Glutamatergic neuron (in vitro differentiated cells): Measurements from ENCODE around the gene DAB2. TPM values are rescaled to one million over a fixed set of nuclear protein-coding genes. Genes with fewer than 3 reads are reported as not detected.

Experiments
- DNase-seq: peaks from one replicate; pipeline ENCODE4 v3.0.0; 2022
- H3K27ac Mint-ChIP-seq: one replicate; pipeline ENCODE4 v1.8.0; 2020; ENCODE audit warnings: mild to moderate bottlenecking, mixed read lengths, inconsistent platforms; ENCODE audit not compliant: unreplicated experiment
- H3K27me3 Mint-ChIP-seq: one replicate; pipeline ENCODE4 v1.8.0; 2020; ENCODE audit warnings: mild to moderate bottlenecking, moderate library complexity, mixed read lengths, inconsistent platforms; ENCODE audit not compliant: unreplicated experiment
- H3K36me3 Mint-ChIP-seq: one replicate; pipeline ENCODE4 v1.8.0; 2020; ENCODE audit warnings: mild to moderate bottlenecking, mixed read lengths, inconsistent platforms; ENCODE audit not compliant: unreplicated experiment
- H3K4me1 Mint-ChIP-seq: one replicate; pipeline ENCODE4 v1.8.0; 2020; ENCODE audit warnings: mild to moderate bottlenecking, low read depth, mixed read lengths, inconsistent platforms; ENCODE audit not compliant: unreplicated experiment
- H3K4me3 Mint-ChIP-seq: one replicate; pipeline ENCODE4 v1.8.0; 2020; ENCODE audit warnings: mild to moderate bottlenecking, mixed read lengths, inconsistent platforms; ENCODE audit not compliant: unreplicated experiment
- H3K9me3 Mint-ChIP-seq: one replicate; pipeline ENCODE4 v1.8.0; 2020; ENCODE audit warnings: mild to moderate bottlenecking, moderate library complexity, mixed read lengths, inconsistent platforms; ENCODE audit not compliant: unreplicated experiment
- total RNA-seq: library from RNA; stranded (reverse); fragmentation: NEBNext Ultra II Directional; extraction: Animal tissue kit (Norgen Biotek cat#: 25700); gene quantifications from one replicate; pipeline ENCODE4 v1.2.1, GENCODE V29; 2021; ENCODE audit not compliant: unreplicated experiment
- TF ChIP-seq, protein P1 (sequence below): fragments of 200-600 bp; sonication (generic); IDR thresholded peaks from one replicate; pipeline ENCODE4 v1.5.0; 2021; ENCODE audit not compliant: partially characterized antibody, unreplicated experiment

Gene DAB2
- total RNA-seq, 1 donor from 2014 or later = 1.4 TPM

- no peak overlapping the region for H3K4me3 Mint-ChIP-seq
- TF ChIP-seq, protein P1, sequence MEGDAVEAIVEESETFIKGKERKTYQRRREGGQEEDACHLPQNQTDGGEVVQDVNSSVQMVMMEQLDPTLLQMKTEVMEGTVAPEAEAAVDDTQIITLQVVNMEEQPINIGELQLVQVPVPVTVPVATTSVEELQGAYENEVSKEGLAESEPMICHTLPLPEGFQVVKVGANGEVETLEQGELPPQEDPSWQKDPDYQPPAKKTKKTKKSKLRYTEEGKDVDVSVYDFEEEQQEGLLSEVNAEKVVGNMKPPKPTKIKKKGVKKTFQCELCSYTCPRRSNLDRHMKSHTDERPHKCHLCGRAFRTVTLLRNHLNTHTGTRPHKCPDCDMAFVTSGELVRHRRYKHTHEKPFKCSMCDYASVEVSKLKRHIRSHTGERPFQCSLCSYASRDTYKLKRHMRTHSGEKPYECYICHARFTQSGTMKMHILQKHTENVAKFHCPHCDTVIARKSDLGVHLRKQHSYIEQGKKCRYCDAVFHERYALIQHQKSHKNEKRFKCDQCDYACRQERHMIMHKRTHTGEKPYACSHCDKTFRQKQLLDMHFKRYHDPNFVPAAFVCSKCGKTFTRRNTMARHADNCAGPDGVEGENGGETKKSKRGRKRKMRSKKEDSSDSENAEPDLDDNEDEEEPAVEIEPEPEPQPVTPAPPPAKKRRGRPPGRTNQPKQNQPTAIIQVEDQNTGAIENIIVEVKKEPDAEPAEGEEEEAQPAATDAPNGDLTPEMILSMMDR = no peak
- no peak overlapping the region for H3K27ac Mint-ChIP-seq
- H3K36me3 Mint-ChIP-seq = no peaks in the 10 kb centered on the region
- no peaks in the 10 kb centered on the region for H3K4me1 Mint-ChIP-seq
- no peak for DNase-seq
- no peaks in the 10 kb centered on the region for H3K27me3 Mint-ChIP-seq
- no peaks in the 10 kb centered on the region for H3K9me3 Mint-ChIP-seq
These were observed 45.1 kb upstream of the DAB2 start for GRCh38 chr5:39469777-39470415.

DNA sequence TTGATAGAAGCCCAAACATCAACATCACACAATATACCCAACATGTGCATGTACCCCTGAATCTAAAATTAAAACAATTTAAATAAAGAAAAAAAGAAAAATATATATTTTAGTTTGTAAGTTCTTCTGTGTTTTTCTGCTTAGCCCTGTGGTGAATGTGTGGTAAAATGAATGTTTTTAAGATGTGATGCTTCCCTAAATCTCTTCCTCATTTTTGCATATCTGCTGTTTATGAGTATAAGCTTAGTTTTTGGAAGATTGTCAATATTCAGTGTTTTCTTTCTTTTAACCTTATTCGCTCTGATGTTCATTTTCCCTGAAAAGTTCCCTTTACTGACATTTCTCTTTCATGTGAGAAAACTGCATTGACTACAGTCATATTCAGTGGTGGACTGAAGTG lies 44.4 kb upstream of the DAB2 start:
- no peaks in the 10 kb centered on the region for H3K27me3 Mint-ChIP-seq
- no peak for DNase-seq
- no peaks in the 10 kb centered on the region for H3K9me3 Mint-ChIP-seq
- no peak overlapping the region for H3K27ac Mint-ChIP-seq
- no peaks in the 10 kb centered on the region for H3K4me1 Mint-ChIP-seq
- H3K36me3 Mint-ChIP-seq = no peaks in the 10 kb centered on the region
- H3K4me3 Mint-ChIP-seq = no peak overlapping the region
- TF ChIP-seq, protein P1 = no peak

- DNase-seq = no peak
- Mint-ChIP-seq H3K9me3 (no peaks in the 10 kb centered on the region), H3K4me1 (no peaks in the 10 kb centered on the region), H3K27ac (no peak overlapping the region), H3K27me3 (no peaks in the 10 kb centered on the region), H3K4me3 (no peak overlapping the region), H3K36me3 (no peaks in the 10 kb centered on the region)
- TF ChIP-seq, protein P1 = no peak
These were observed 42.1 kb upstream of the DAB2 start for GRCh38 chr5:39466846-39467245.

DNA sequence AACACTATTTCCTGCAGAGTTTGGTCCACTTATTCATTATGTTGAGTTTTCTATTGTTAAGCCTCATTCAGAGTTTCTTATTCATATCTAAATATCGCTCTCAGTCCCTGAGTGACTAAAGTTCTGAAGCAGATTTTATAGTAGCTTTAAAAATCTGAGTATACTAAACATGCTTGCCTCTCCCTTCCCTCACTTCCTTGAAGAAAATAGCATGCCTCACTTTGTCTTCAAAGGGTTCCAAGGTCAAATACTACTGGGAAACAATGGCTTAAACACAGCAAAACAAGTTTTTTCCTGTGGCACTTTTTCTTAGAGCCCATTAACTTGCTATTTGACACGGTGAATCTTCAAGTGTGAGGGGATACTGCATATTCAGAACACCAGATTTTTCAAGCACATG lies 41.1 kb upstream of the DAB2 start:
- no peak for DNase-seq
- no peaks in the 10 kb centered on the region for H3K36me3 Mint-ChIP-seq
- H3K4me1 Mint-ChIP-seq = no peaks in the 10 kb centered on the region
- TF ChIP-seq, protein P1 = no peak
- no peaks in the 10 kb centered on the region for H3K27me3 Mint-ChIP-seq
- no peak overlapping the region for H3K27ac Mint-ChIP-seq
- H3K9me3 Mint-ChIP-seq = no peaks in the 10 kb centered on the region
- no peak overlapping the region for H3K4me3 Mint-ChIP-seq

GRCh38 chr5:39465097-39465496 lies 40.3 kb upstream of the DAB2 start:
- Mint-ChIP-seq H3K4me1 (no peaks in the 10 kb centered on the region), H3K36me3 (no peaks in the 10 kb centered on the region), H3K27me3 (no peaks in the 10 kb centered on the region), H3K27ac (no peak overlapping the region), H3K4me3 (no peak overlapping the region), H3K9me3 (no peaks in the 10 kb centered on the region)
- TF ChIP-seq, protein P1 = no peak
- DNase-seq = no peak
